NCI-H2227 treated with DMSO at 0.1 percent for 48 hours (cell line): ENCODE results near the gene EGFR.

Experiments used
- DNase-seq: peaks from one replicate; lab custom pipeline; 2025; lab: John Stamatoyannopoulos, UW

EGFR gene

DNA sequence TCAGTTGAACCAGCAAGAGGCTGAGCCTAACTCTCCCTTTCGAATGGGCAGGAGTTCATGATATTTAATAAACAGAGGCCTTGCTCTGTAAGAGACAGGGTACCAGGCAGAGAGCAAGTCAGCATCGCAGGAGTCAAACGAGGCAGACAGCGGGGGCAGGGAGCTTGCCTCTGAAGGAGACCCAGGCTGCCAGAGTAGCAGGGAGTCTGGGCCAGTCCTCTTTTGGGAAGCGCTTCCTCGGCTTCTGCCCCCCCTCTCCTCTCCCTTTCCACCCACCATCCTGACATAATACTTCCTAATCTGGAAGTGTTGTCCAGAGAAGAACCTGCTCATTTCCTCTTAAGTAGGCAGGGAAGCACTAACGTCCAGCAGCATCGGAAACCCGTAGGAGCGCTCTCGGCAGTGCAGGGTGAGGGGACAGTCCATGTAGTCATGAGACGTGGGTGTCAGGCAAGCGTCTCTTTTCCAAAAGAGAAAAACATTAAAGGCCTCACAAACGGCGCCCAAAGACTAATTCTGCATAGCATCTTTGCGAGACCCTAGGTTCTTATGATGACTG is 171.1 kb downstream of the EGFR start:
- no peak for DNase-seq

DNA sequence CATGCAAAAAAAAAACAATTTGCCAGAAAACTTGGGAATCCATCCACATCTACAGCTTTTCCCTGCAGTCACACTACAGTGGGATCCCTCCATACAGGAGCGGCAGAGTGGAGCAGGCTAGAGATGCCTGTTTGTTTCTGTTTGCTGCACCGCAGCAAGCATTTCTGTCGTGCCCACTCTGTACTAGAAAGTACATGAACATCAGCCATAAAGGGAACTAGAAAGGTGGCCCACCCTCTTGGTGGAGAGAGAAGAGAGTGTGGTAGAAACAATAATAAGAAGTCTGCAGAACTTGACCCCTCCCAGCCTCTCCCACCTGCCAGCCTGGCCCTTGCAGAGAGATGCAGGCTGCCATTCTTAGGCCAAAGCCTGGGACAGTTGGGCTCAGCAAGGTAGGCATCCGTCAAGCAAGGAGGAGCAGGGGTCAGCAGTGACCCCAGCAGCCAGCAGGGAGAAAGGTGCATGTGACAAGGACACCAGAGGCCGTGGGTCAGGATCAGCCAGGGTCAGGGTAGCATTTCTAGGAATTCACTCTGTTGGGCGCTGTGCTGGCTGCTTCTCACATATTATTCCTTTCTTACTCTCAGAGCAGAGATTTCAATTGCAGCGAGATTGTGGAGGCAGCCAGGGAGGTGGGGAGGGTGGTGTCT is 171.8 kb downstream of the EGFR start:
- no peak for DNase-seq

GRCh38 chr7:55191161-55191925 is 172.5 kb downstream of the EGFR start:
- DNase-seq = no peak

DNA sequence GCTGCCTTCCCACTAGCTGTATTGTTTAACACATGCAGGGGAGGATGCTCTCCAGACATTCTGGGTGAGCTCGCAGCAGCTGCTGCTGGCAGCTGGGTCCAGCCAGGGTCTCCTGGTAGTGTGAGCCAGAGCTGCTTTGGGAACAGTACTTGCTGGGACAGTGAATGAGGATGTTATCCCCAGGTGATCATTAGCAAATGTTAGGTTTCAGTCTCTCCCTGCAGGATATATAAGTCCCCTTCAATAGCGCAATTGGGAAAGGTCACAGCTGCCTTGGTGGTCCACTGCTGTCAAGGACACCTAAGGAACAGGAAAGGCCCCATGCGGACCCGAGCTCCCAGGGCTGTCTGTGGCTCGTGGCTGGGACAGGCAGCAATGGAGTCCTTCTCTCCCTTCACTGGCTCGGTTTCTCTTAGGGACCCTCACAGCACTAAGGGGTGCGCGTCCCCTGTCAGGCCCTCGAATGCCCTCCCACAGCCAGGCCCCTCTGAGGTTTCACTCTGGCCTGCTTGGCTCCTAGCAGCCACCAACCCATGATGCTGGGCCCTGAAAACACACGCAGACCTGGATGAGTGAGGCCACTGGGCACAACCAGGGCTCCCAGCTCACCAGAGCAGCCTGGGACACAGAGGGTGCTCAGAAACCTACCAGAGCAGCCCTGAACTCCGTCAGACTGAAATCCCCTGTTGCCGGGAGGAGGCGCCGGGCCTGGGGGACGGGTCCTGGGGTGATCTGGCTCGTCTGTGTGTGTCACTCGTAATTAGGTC is 173.3 kb downstream of the EGFR start:
- no peak for DNase-seq

DNA sequence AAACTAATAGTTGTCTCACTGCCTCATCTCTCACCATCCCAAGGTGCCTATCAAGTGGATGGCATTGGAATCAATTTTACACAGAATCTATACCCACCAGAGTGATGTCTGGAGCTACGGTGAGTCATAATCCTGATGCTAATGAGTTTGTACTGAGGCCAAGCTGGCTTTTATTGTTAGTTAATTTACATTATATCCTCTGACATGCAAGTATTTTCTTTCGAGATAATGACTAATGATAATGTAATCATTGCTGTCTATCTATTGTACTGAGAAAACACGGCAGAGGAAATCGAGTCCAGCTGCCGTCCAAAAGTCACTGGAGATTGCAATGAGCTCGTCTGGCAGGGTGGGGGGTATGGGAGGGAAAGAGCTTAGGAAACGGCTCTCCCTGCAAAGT is 173.9 kb downstream of the EGFR start:
- no peak for DNase-seq

GRCh38 chr7:55193245-55193644 is 174.4 kb downstream of the EGFR start:
- DNase-seq = no peak

DNA sequence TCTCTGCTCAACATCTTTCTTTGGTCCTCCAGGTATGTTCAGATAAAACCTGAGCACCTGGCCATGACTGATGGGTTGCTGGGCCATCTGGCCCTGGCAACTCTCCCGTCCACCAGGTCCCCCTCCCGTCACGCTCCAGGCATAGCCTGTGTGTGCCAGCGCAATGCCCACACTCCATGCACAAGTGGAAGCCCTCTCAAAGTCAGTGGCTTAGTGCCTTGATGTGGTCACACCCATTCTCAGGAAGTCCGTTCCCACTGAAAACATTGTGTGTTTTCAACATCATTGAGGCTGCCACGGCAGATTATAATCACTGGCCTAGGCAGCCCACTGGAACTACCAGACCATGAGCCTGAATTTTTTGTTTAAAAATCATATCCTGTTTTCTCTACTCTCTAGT is 175.7 kb downstream of the EGFR start:
- DNase-seq = no peak

- DNase-seq = no peak
Observed at GRCh38 chr7:55198634-55199392, 180.0 kb downstream of the EGFR start.

DNA sequence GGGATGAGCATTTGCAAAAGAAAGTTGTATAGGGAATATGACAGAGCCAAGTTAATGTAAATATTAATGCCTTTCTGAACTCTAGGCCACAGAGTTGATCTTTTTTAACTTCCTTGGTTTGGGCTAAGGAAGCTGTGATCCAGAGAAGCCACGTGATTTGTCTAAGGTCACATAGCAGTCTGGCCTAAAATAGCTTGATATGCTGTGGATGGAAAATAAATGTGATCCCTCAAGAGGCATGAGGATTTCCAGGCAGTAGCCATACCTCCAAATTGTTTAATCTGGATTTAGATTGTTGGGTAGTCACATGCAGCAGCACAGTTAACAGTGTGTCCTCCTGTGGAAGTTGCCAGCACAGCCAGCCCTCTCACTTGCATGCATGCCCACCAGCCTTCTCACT is 180.6 kb downstream of the EGFR start:
- no peak for DNase-seq

- DNase-seq = no peak
Observed at GRCh38 chr7:55200441-55200840, 181.6 kb downstream of the EGFR start.

GRCh38 chr7:55202150-55202913 is 183.5 kb downstream of the EGFR start:
- no peak for DNase-seq

DNA sequence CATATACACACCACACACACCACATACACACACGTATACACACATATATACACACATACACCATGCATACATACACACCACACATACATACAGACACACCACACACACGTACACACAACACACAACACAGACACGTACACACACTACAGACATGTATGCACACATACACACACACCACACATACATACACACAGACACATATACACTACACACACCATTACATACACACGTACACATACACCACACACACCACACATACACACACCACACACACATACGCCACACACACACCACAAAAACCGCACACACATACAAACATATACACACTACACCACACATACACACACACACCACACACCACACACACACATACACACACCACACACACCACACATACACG is 184.5 kb downstream of the EGFR start:
- no peak for DNase-seq

- no peak for DNase-seq
Observed at GRCh38 chr7:55205124-55205955, 186.5 kb downstream of the EGFR start.

DNA sequence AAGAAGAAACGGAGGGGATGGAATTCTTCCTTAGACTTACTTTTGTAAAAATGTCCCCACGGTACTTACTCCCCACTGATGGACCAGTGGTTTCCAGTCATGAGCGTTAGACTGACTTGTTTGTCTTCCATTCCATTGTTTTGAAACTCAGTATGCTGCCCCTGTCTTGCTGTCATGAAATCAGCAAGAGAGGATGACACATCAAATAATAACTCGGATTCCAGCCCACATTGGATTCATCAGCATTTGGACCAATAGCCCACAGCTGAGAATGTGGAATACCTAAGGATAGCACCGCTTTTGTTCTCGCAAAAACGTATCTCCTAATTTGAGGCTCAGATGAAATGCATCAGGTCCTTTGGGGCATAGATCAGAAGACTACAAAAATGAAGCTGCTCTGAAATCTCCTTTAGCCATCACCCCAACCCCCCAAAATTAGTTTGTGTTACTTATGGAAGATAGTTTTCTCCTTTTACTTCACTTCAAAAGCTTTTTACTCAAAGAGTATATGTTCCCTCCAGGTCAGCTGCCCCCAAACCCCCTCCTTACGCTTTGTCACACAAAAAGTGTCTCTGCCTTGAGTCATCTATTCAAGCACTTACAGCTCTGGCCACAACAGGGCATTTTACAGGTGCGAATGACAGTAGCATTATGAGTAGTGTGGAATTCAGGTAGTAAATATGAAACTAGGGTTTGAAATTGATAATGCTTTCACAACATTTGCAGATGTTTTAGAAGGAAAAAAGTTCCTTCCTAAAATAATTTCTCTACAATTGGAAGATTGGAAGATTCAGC is 187.6 kb downstream of the EGFR start:
- DNase-seq = no peak

DNA sequence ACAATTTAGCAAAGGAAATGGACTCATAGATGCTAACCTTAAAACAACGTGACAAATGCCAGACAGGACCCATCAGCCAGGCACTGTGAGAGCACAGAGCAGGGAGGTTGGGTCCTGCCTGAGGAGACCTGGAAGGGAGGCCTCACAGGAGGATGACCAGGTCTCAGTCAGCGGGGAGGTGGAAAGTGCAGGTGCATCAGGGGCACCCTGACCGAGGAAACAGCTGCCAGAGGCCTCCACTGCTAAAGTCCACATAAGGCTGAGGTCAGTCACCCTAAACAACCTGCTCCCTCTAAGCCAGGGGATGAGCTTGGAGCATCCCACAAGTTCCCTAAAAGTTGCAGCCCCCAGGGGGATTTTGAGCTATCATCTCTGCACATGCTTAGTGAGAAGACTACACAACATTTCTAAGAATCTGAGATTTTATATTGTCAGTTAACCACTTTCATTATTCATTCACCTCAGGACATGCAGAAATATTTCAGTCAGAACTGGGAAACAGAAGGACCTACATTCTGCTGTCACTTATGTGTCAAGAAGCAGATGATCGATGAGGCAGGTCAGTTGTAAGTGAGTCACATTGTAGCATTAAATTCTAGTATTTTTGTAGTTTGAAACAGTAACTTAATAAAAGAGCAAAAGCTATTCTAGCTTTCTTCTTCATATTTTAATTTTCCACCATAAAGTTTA is 188.8 kb downstream of the EGFR start:
- no peak for DNase-seq

DNA sequence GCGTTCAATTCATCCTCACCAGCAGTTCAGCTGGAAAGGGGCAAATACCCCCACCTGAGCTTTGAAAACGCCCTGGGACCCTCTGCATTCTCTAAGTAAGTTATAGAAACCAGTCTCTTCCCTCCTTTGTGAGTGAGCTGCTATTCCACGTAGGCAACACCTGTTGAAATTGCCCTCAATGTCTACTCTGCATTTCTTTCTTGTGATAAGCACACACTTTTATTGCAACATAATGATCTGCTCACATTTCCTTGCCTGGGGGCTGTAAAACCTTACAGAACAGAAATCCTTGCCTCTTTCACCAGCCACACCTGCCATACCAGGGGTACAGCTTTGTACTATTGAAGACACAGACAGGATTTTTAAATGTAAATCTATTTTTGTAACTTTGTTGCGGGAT is 190.5 kb downstream of the EGFR start:
- no peak for DNase-seq

DNA sequence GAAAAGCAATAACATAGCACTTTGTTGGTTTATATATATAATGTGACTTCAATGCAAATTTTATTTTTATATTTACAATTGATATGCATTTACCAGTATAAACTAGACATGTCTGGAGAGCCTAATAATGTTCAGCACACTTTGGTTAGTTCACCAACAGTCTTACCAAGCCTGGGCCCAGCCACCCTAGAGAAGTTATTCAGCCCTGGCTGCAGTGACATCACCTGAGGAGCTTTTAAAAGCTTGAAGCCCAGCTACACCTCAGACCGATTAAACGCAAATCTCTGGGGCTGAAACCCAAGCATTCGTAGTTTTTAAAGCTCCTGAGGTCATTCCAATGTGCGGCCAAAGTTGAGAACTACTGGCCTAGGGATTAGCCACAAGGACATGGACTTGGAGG is 191.4 kb downstream of the EGFR start:
- no peak for DNase-seq

GRCh38 chr7:55210716-55211115 is 191.9 kb downstream of the EGFR start:
- DNase-seq = no peak

DNA sequence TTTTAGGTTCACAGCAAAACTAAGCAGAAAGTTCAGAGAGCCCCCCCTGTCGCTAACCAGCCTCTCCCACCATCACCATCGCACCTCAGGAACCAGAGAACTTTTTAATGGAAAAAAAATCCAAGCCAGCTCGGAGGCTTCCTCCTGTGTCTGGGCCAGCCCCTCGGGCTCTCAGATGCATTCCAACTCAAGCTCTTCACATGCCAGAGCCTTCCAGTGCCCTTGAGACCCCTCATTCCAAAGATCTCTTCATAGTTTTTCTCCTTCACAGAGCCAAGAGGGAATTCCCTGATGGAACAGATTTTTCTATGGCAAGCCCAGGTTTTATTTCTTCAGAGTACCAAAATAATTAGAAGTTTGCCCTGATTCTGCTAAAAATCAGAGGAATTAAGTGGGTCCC is 192.9 kb downstream of the EGFR start:
- DNase-seq = no peak
